GM21528 (cell line): ENCODE results near the gene SRSF3.
"Not testable (repeated sequence)": the region's sequence is repeated elsewhere in the genome, so short reads cannot be mapped to it uniquely, and the experiment has no call there.

Experiments
- ATAC-seq: cut with Tn5 transposase; IDR thresholded peaks from one replicate; pipeline ENCODE4 v1.9.1; 2021; ENCODE audit warnings: mild to moderate bottlenecking, moderate library complexity; ENCODE audit not compliant: unreplicated experiment, low FRiP score

Gene SRSF3

DNA sequence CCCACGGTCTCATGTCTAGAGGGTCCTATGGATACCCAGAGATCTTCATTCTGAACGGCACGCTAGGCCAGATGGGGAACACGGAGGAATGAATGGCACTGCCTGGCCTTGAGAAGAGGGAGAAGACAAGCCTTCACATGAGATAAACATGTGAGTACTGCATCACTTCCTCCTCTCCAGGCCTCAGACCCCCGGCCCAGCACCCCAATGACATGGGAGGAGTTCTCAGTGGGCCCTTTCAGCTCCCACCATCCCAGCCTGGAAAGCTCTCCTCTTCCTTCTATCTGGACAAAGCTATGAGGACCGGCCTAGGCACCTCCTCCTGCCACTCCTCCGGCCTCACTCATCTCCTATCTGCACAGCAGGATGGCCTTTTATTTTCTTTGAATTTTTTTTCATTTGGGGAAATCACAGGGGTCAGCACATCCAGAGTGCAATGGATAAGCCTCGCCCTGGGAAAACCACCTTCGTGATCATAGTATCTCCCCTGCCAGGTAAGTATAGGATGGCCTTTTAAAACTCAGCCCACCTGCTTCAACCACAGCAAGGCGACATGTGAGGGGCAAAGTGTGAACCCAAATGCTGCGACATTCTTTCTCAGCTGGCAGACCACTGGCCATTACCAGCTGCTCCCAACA lies 45.1 kb downstream of the SRSF3 start:
- ATAC-seq, result no peak

DNA sequence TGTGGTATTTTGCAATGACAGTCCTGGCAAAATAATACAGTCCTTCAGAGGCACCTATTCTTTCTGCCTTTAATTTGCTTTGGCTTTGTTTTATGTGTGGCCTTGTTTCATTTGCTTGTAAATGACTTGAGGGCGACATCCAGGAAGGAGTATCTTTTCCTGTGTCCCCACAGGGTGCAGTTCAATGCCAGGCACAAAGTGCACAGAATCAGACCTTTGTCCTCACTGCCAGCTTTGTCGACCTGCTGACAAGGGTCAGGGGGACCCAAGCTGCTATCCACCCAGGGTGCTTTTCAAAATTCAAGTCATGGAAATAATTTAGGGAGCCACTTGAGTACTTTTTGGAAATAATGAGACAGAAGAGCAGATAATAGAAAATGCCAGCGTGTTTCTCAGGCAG lies 47.4 kb downstream of the SRSF3 start:
- no peak for ATAC-seq

DNA sequence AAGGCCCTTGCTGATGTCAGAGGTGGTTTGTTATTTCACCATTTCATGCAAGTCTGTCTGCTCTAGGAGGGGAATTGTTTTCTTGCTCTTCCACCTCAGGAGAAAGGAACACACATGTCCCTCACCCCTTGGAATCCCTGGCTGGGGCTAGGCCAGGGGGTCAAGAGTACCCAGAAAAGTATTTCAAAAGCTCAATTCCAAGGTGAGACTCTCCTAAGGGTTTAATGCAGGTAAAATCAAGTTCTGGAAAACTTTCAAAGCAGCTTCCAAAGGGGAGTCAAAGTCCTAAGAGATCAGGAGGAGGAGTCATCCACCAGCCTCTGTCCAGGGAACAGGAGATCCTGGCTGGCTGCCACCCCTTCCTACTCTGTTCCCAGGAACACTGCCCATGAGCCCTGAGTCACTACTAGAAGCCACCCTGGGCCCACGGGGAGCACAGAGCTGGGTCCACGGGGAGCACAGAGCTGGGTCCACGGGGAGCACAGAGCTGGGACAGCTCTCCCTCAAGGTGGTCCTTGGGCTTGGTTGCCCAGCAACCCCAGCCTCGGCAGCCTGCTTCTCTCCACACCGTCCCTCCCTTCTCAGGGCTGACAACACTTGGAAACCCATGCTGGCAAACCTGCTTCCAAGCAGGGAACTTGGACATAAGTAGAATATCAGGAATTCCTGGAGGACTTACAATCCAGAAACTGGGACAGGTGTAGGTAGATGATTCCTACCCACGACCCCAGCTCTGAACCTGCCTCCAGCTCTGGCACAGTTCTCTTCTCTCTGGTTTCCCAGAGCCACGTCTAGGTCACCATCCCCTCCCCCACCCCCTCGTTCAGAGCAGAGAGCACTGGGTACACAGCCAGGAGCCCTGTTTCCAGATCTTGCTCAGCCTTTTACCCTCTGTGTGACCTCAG lies 49.0 kb downstream of the SRSF3 start:
- ATAC-seq, result no peak

DNA sequence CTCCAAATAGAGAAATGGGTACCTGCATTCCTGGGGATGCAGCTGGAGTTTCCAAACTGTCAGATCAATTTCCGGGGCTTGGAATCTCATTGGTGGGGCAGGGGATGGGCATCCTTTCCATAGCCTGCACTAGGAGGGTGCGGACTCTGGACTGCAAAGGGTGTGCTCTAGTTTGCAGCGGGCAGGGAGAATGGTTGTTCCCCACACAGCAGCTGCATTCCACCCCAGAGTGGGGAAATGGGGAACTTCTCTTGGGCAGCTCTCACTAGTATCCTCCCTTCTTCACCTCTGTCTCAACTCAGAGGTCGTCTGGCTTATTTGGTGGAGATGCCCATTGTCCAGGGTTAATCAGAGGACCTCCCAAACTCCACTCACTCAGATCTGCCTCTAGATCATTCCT lies 49.8 kb downstream of the SRSF3 start:
- no peak for ATAC-seq

DNA sequence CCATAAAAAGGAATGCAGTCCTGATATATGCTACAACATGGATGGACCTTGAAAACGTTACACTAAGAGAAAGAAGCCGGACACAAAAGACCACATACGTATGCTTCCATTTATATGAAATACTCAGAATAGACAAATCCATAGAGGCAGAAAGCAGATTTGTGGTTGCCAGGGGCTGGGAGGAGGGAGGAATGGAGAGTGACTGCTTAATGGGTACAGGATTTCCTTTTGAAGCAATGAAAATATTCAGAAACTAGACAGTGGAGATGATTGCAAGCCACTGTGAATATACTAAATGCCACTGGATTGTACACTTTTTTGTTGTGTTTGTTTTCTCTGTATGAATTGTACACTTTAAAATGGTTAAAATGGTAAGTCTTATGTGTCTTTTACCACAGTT lies 54.9 kb downstream of the SRSF3 start:
- ATAC-seq, result no peak

DNA sequence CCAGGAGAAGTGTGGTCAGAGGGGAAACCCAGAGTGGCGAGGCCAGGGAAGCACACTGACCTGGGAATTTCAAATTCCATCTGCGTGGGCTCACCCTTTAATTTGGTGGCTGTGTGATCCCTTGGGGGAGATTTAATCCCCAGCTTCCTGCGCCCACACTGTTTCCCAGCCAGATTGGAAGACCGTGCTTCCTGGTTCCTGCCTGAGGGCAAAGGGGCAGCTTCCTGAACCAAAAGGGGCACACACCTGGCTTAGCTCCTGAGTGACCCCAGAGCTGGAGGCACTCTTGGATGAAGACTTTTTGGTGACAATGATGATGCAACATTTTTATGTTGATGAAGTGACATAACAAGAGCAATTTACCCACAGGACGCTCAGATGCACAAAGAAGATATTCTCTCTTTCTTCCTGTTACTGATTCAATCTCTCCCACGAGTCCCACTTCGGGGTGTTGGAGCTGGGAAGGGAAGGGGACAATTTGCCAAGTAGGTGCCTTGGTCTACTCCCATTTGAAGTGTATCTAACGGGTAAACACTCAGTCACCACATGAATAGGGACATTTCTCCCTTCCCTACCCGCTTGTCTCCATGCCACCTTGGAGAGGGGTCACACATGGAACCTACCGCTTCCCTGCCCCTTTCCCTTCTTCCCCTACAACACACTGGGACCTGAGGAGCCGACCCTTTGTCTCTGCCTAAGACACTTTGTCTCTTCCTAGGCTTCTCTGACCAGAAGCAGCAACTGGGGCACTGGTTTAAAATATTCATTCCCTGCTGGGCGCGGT lies 55.7 kb downstream of the SRSF3 start:
- ATAC-seq, result no peak

DNA sequence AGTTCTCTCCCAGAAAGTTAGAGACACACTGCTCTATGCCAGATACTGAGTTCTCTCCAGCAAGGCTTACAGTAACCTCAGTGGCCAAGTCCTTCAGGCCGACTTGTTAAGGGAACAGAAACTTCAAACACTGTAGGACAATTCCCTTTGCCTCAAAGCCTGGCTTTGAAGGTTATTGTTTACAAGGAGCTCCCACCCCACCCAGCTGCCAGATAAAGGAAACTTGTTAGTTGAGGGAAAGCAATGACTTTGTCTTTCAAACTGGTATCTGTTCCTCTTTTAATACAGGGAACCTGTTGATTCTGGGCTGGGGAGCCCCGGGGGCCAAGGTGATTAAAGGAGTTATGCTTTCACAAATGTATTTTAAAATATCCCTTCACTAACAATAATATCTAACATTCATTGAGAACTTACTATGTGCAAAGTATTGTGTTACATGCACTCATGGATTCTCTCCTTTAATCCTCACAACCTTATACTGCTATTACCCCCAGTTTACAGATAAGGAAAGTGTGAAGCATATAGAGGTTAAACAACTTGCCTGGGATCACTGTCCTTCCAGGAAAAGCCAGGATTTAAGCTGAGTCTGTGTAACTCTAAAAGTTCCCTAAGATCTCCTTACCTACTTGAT lies 56.8 kb downstream of the SRSF3 start:
- no peak for ATAC-seq

DNA sequence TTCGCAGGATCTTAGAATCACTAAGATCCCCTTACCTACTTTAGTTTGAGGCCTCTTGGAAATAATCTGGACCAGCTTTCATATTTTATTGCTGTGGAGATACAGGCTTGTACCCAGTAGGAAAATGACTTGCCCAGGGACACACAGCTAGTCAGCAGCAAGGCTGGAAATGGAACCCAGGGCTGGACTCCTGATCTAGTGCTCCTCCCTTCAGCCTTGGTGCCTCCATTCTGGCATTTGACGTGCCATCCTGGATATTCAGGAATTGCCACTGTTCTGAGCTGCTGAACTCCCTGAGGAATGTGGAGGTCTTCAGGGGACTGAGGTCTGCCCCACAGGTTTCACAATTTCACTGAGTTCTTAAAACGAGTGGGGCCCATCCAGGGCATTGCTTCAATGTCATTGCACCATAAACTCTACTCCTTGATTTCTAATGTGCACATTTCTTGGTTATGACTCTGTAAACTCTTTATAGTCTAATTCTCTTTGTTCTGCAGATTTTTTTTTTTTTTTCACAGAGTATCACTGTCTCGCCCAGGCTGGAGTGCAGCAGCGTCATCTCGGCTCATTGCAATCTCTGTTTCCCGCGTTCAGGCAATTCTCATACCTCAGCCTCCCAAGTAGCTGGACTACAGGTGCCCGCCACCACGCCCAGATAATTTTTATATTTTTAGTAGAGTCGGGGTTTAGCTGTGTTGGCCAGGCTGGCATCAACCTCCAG lies 57.7 kb downstream of the SRSF3 start:
- ATAC-seq, result no peak

DNA sequence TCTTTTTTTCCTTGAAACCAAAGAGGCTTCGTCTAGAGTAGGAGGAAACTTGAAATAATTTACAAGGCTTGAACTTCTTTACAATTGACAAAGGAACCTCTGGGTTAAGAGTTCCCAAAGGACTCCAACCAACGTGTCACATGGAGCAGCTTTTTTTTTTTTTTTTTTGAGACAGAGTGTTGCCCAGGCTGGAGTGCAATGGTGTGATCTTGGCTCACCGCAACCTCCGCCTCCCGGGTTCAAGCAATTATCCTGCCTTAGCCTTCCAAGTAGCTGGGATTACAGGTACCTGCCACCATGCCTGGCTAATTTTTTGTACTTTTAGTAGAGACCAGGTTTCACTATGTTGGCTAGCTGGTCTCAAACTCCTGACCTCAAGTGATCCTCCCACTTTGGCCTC lies 60.3 kb downstream of the SRSF3 start:
- ATAC-seq, result not testable (repeated sequence)
